Measurements from ENCODE around the gene IL12RB1. TPM values are rescaled to one million over a fixed set of nuclear protein-coding genes. Genes with fewer than 3 reads are reported as not detected.

Gene IL12RB1
- total and polyA plus RNA-seq, 11 donors = 0.19 to 8.1 (median 0.55) TPM; not detected in 2

DNA sequence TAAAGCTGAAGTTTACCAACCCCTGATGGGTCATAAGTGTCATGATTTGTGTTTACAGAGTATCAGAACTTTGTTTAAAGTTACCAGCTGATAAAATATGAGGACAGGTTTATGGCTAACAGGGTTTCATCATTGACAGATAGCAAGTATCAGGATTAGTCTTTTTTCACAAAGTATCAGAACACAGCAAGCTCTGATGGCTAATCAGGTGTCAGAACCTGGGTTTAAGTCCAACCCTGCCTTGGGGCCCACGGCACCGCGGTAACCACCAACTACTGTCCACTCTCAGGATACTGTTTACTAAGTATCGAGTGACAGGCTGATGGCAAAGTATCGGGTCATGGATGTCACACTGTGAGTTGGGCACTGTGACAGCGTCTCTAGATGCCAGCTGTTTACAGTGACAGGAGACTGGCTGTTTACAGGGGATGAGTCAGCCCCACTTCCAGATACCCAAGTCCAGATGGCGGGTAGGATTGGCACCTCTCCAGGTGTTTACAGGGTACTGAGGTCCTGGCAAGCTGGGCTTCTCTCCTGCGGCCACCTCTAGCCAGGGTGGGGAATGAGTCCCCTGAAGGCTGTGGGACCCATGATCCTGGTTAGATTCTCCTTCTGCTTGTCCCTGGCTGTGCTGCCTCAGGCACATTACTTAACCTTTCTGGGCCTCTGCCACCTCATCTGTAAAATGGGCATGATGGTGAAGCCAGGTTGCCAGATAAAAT lies 57.0 kb downstream of the IL12RB1 start:
- Histone ChIP-seq H3K36me3 (no peaks in the 10 kb centered on the region), H3K4me3 (no peak overlapping the region), H3K27ac (peak overlapping the region in 1 of 12 donors; percentile 34), H3K27me3 (no peaks in the 10 kb centered on the region), H3K4me1 (peaks cover 0 to 15% (median under 1%) of the 10 kb centered on the region in 12 donors), H3K9me3 (no peaks in the 10 kb centered on the region)
- intact Hi-C loops (cut with DNase I) = no loop called here
- TF ChIP-seq POLR2A (IDR thresholded peaks at IDR 0.05) = no peak
- TF ChIP-seq, protein P1, sequence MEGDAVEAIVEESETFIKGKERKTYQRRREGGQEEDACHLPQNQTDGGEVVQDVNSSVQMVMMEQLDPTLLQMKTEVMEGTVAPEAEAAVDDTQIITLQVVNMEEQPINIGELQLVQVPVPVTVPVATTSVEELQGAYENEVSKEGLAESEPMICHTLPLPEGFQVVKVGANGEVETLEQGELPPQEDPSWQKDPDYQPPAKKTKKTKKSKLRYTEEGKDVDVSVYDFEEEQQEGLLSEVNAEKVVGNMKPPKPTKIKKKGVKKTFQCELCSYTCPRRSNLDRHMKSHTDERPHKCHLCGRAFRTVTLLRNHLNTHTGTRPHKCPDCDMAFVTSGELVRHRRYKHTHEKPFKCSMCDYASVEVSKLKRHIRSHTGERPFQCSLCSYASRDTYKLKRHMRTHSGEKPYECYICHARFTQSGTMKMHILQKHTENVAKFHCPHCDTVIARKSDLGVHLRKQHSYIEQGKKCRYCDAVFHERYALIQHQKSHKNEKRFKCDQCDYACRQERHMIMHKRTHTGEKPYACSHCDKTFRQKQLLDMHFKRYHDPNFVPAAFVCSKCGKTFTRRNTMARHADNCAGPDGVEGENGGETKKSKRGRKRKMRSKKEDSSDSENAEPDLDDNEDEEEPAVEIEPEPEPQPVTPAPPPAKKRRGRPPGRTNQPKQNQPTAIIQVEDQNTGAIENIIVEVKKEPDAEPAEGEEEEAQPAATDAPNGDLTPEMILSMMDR (IDR thresholded peaks at IDR 0.05) = no peak
- WGBS, 4 donors = 56 to 73% (median 63%) methylated on average over 6 to 8 of the region's 8 CpGs
- DNase-seq = peak in 2 of 5 donors; percentile 60 to 66
- ATAC-seq = peak in 3 of 4 donors; percentile 55 to 65 (median 64)

DNA sequence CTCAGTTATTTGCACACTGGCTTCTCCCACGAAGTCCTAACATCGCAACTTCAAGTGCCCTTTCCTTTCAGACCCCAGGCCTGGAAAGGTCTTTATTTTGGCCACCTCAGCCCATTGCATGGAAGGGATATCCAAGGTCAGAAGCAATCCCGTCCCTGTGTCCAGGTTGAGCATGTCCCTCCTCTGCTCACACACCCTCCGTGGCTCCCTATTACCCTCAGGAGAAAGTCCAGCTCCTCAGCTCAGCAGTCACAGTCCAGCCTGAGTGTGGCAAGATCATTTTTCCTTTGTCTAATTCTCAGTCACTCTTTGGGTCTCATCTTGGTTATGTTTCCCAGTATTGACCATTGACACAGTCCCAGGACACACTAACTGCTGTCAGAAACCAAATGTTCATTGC lies 59.6 kb downstream of the IL12RB1 start:
- DNase-seq (no peak), ATAC-seq (no peak)
- no peaks in the 10 kb centered on the region for H3K9me3 ChIP-seq
- TF ChIP-seq, protein P1 (IDR thresholded peaks at IDR 0.05) = no peak
- TF ChIP-seq POLR2A (IDR thresholded peaks at IDR 0.05) = no peak
- H3K4me1 ChIP-seq = peaks cover 14 to 36% (median 25%) of the 10 kb centered on the region in 12 donors
- H3K4me3 ChIP-seq = no peak overlapping the region
- no peaks in the 10 kb centered on the region for H3K27me3 ChIP-seq
- intact Hi-C loops (cut with DNase I) = no loop called here
- WGBS, 4 donors = 92 to 96% (median 94%) methylated on average over 4 of the region's 4 CpGs
- H3K27ac ChIP-seq = no peak overlapping the region
- H3K36me3 ChIP-seq = no peaks in the 10 kb centered on the region

- 39 to 61% (median 43%) methylated on average over 13 to 23 of the region's 23 CpGs for WGBS, 4 donors
- peak; percentile 67 to 85 (median 71) for ATAC-seq
- intact Hi-C loops (cut with DNase I) = loop anchor here in 1 of 10 donors (2.0 kb wide), 1 partner anchor 21 kb away; no protein-coding TSS in a partner anchor
- Histone ChIP-seq H3K27ac (peak overlapping the region; percentile 86 to 98 (median 94)), H3K9me3 (no peaks in the 10 kb centered on the region), H3K4me1 (peaks cover 23 to 59% (median 49%) of the 10 kb centered on the region in 12 donors), H3K4me3 (peak overlapping the region in 3 of 12 donors; percentile 8 to 21 (median 19)), H3K36me3 (no peaks in the 10 kb centered on the region), H3K27me3 (no peaks in the 10 kb centered on the region)
- DNase-seq = peak; percentile 91 to 97 (median 94)
- TF ChIP-seq POLR2A (IDR thresholded peaks at IDR 0.05) = peak in 1 of 2 donors; percentile 39
- TF ChIP-seq, protein P1 (IDR thresholded peaks at IDR 0.05) = no peak
Measured at GRCh38 chr19:18023622-18024251, 63.0 kb downstream of the IL12RB1 start.

Data from heart left ventricle (tissue), 16 donors.